ENCODE results near the gene LLGL1.

DNA sequence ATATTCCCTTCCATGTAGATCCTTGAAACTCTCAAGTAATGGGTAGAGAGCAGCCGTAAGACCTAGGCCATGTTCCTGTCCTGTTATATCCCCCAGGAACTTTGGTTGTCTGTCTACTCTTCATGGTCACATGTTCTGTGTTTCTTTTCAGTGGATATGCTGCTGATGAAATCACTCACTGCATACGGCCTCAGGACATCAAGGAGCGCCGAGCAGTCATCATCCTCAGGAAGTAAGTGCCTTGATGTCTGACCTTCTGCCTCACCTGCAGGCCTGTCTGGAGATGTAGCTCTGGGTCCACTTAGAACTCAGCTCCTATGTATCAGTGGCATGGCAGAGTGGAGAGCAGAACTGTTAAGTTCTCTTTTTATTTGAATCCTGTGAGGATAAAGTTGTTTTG is 30.6 kb upstream of the LLGL1 start:
- TF ChIP-seq RAD21 (conservative IDR thresholded peaks at IDR 0.05) (no peak), POLR2AphosphoS5 (IDR thresholded peaks at IDR 0.05) (no peak), EP300 (conservative IDR thresholded peaks at IDR 0.05; ENCODE audit: poor library complexity, severe bottlenecking) (no peak), EZH2 (IDR thresholded peaks at IDR 0.05; ENCODE audit: borderline replicate concordance, insufficient read depth, low read length, poor library complexity, severe bottlenecking) (no peak), TAF1 (IDR thresholded peaks at IDR 0.05; ENCODE audit: low read depth) (no peak), MXI1 (conservative IDR thresholded peaks at IDR 0.05; ENCODE audit: poor library complexity, severe bottlenecking) (no peak)
- TF ChIP-seq, protein P1, sequence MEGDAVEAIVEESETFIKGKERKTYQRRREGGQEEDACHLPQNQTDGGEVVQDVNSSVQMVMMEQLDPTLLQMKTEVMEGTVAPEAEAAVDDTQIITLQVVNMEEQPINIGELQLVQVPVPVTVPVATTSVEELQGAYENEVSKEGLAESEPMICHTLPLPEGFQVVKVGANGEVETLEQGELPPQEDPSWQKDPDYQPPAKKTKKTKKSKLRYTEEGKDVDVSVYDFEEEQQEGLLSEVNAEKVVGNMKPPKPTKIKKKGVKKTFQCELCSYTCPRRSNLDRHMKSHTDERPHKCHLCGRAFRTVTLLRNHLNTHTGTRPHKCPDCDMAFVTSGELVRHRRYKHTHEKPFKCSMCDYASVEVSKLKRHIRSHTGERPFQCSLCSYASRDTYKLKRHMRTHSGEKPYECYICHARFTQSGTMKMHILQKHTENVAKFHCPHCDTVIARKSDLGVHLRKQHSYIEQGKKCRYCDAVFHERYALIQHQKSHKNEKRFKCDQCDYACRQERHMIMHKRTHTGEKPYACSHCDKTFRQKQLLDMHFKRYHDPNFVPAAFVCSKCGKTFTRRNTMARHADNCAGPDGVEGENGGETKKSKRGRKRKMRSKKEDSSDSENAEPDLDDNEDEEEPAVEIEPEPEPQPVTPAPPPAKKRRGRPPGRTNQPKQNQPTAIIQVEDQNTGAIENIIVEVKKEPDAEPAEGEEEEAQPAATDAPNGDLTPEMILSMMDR (IDR thresholded peaks at IDR 0.05; ENCODE audit: poor library complexity, severe bottlenecking) = no peak
- TF ChIP-seq, protein P2, sequence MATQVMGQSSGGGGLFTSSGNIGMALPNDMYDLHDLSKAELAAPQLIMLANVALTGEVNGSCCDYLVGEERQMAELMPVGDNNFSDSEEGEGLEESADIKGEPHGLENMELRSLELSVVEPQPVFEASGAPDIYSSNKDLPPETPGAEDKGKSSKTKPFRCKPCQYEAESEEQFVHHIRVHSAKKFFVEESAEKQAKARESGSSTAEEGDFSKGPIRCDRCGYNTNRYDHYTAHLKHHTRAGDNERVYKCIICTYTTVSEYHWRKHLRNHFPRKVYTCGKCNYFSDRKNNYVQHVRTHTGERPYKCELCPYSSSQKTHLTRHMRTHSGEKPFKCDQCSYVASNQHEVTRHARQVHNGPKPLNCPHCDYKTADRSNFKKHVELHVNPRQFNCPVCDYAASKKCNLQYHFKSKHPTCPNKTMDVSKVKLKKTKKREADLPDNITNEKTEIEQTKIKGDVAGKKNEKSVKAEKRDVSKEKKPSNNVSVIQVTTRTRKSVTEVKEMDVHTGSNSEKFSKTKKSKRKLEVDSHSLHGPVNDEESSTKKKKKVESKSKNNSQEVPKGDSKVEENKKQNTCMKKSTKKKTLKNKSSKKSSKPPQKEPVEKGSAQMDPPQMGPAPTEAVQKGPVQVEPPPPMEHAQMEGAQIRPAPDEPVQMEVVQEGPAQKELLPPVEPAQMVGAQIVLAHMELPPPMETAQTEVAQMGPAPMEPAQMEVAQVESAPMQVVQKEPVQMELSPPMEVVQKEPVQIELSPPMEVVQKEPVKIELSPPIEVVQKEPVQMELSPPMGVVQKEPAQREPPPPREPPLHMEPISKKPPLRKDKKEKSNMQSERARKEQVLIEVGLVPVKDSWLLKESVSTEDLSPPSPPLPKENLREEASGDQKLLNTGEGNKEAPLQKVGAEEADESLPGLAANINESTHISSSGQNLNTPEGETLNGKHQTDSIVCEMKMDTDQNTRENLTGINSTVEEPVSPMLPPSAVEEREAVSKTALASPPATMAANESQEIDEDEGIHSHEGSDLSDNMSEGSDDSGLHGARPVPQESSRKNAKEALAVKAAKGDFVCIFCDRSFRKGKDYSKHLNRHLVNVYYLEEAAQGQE (IDR thresholded peaks at IDR 0.05; ENCODE audit: borderline replicate concordance) = no peak

Measured in neural cell (in vitro differentiated cells).